HCT116 (cell line): ENCODE results near the gene SCP2. TPM values are rescaled to one million over a fixed set of nuclear protein-coding genes. Genes with fewer than 3 reads are reported as not detected.

ENCODE experiments used
- ATAC-seq: fragments of 200-7000 bp; cut with Tn5 transposase; 2 replicates; pipeline ENCODE4 v1.9.1; 2020; ENCODE audit warnings: mild to moderate bottlenecking, moderate library complexity
- BruUV-seq: library from RNA; stranded (reverse); fragments of 400-500 nt; replicated peaks from 2 replicates; lab custom pipeline; 2021; lab: Mats Ljungman, UMichigan
- CTCF ChIA-PET: fragments of 300-600 bp; sonication (Branson Sonifier 250); formaldehyde crosslinking; loops from one replicate; lab custom pipeline; 2021; ENCODE audit warnings: antibody characterized with exemption; lab: Charles Lee
- POLR2A ChIA-PET: fragments of 300-600, 350-600 bp; sonication (Branson Sonifier 250); formaldehyde crosslinking; loops from one replicate; lab custom pipeline; 2021; ENCODE audit warnings: antibody characterized with exemption; lab: Charles Lee
- RAD21 ChIA-PET, 2 experiments: fragments of 300-600 bp; sonication (Branson Sonifier 250); formaldehyde crosslinking; loops; one replicate each; lab custom pipeline; 2023; ENCODE audit warnings: low total read pairs in 2 of 2; ENCODE audit not compliant: uncharacterized antibody in 2 of 2, unreplicated experiment in 2 of 2, low non-redundant PET in 1 of 2; lab: Charles Lee
- DNase-seq: peaks from one replicate; pipeline ENCODE4 v3.0.0-alpha.2; 2010; ENCODE audit warnings: low read depth, low spot score
- H2AFZ ChIP-seq: fragments of 200-600 bp; shearing (Covaris generic), sonication (generic); 2 replicates; pipeline ENCODE4 v1.6.1; 2017; ENCODE audit warnings: low read depth, mixed run types, mixed read lengths, antibody characterized with exemption, low read length; ENCODE audit not compliant: poor library complexity, severe bottlenecking
- H3K27ac ChIP-seq: 2 replicates; pipeline ENCODE4 v1.5.1; 2012; ENCODE audit warnings: low read depth, low read length
- H3K27me3 ChIP-seq: fragments of 200-600 bp; sonication (generic); 2 replicates; pipeline ENCODE4 v1.6.1; 2016; ENCODE audit warnings: mixed run types, low read length, mixed read lengths; ENCODE audit not compliant: insufficient read depth
- H3K36me3 ChIP-seq, 2 experiments: fragments of 200-500 bp in 1 of 2; fragments of 200-600 bp in 1 of 2; sonication (Bioruptor generic) in 1 of 2; sonication (generic) in 1 of 2; 2 replicates each; pipeline versions ENCODE4 v1.5.1 to v1.6.1; 2014 to 2016; ENCODE audit warnings: low read length in 2 of 2, inconsistent platforms in 1 of 2, mixed read lengths in 1 of 2, mixed run types in 1 of 2; ENCODE audit not compliant: insufficient read depth in 2 of 2, control insufficient read depth in 1 of 2
- H3K4me1 ChIP-seq, 2 experiments: fragments of 200-600 bp in 1 of 2; sonication (generic) in 1 of 2; 2 replicates each; pipeline versions ENCODE4 v1.5.1 to v1.6.1; 2012 to 2017; ENCODE audit warnings: low read length in 2 of 2, inconsistent platforms in 1 of 2, mild to moderate bottlenecking in 1 of 2, mixed read lengths in 1 of 2, mixed run types in 1 of 2, moderate library complexity in 1 of 2; ENCODE audit not compliant: insufficient read depth in 2 of 2, control insufficient read depth in 1 of 2
- H3K4me2 ChIP-seq: fragments of 200-600 bp; sonication (generic); 2 replicates; pipeline ENCODE4 v1.6.1; 2017; ENCODE audit warnings: mixed run types, low read length, mixed read lengths
- H3K4me3 ChIP-seq, 2 experiments: fragments of 200-600 bp in 1 of 2; sonication (generic) in 1 of 2; replicated peaks in 1 of 2; 2 replicates each; pipeline ENCODE4 v1.5.1; 2011 to 2016; ENCODE audit warnings: low read length in 2 of 2, control low read depth in 1 of 2, low read depth in 1 of 2, mild to moderate bottlenecking in 1 of 2, mixed read lengths in 1 of 2, mixed run types in 1 of 2
- H3K79me2 ChIP-seq: fragments of 200-600 bp; sonication (generic); 2 replicates; pipeline ENCODE4 v1.6.1; 2017; ENCODE audit warnings: mild to moderate bottlenecking, mixed run types, low read length, moderate library complexity, mixed read lengths; ENCODE audit not compliant: insufficient read depth
- H3K9ac ChIP-seq: fragments of 200-600 bp; sonication (generic); 2 replicates; pipeline ENCODE4 v1.6.1; 2016; ENCODE audit warnings: low read length, mixed read lengths
- H3K9me2 ChIP-seq: fragments of 200-600 bp; sonication (generic), shearing (Covaris generic); 2 replicates; pipeline ENCODE4 v1.6.1; 2017; ENCODE audit warnings: mixed run types, mild to moderate bottlenecking, moderate library complexity; ENCODE audit not compliant: insufficient read depth
- H3K9me3 ChIP-seq, 2 experiments: fragments of 200-500 bp in 1 of 2; fragments of 200-600 bp in 1 of 2; sonication (Bioruptor generic) in 1 of 2; sonication (generic) in 1 of 2; 2 replicates each; pipeline ENCODE4 v1.6.1; 2014 to 2017; ENCODE audit warnings: low read length in 2 of 2, mixed read lengths in 2 of 2, inconsistent platforms in 1 of 2, low read depth in 1 of 2, mild to moderate bottlenecking in 1 of 2, mixed run types in 1 of 2, moderate library complexity in 1 of 2; ENCODE audit not compliant: control insufficient read depth in 1 of 2, insufficient read depth in 1 of 2
- H4K20me1 ChIP-seq: fragments of 200-600 bp; sonication (generic), shearing (Covaris generic); 2 replicates; pipeline ENCODE4 v1.6.1; 2017; ENCODE audit warnings: mixed run types, mild to moderate bottlenecking, moderate library complexity; ENCODE audit not compliant: insufficient read depth
- ELF1 ChIP-seq: IDR thresholded peaks from 2 replicates; pipeline ENCODE4 v1.6.1; 2012; ENCODE audit warnings: low read depth, borderline replicate concordance
- JUND ChIP-seq: IDR thresholded peaks from 2 replicates; pipeline ENCODE4 v1.6.1; 2012
- intact Hi-C: fragments of 100-400 bp; cut with micrococcal nuclease; formaldehyde crosslinking; loops from 2 replicates; pipeline ENCODE4 v1.10.0; 2022
- total RNA-seq: library from RNA; stranded (reverse); gene quantifications from one replicate; pipeline ENCODE4 v1.2.1, GENCODE V29; 2021; ENCODE audit not compliant: unreplicated experiment
- TF ChIP-seq, protein P1 (sequence below): IDR thresholded peaks from 2 replicates; pipeline ENCODE4 v1.6.1; 2011; ENCODE audit warnings: mild to moderate bottlenecking, low read length, moderate library complexity; ENCODE audit not compliant: insufficient replicate concordance; ENCODE audit errors: extremely low read depth

Gene SCP2
- total RNA-seq, 1 experiment from 2014 or later = 62.0 TPM

DNA sequence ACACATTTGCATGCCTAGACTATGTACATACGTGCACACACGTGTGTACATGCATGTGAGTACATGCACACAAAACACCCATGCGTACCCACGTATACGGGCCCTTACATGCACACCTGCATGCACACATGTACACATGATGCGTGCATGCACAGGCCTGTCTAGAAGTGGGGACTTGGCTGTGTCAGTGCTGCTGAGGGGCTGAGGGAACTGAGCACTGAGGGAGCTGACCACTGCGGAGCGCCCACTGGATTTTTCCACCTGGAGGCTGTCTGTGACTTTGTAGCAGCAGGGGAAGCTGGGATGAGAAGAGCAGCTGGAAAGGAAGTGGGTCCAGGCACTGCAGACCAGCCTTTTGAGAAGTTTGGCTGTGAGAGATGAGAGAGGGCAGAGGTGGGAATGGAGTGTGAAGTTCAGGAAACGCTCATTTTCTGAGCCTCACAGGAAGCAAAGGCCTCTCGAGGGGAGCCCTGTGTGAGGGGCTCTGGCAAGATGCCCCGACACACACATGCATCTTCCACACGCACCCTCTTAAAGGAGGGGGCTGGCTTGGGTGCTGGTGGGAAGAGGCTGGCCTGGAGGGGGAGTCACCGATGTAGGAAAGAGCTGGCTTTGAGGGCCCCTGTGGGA is 155.9 kb downstream of the SCP2 start:
- POLR2A ChIA-PET = no interaction called here
- Histone ChIP-seq H3K27me3 (no peaks in the 10 kb centered on the region), H3K4me1 (peaks cover 0 to 7% of the 10 kb centered on the region in 2 experiments; a peak in 1 of 4 replicates)
- CTCF ChIA-PET = no interaction called here
- intact Hi-C loops = no loop called here
- no peak for DNase-seq
- TF ChIP-seq JUND (no peak), ELF1 (no peak)
- TF ChIP-seq, all 23 proteins: peak for 0
- no TSS peak for BruUV-seq
- H3K9ac ChIP-seq = no peak overlapping the region
- no peaks in the 10 kb centered on the region for H3K36me3 ChIP-seq
- H3K27ac ChIP-seq = no peak overlapping the region
- RAD21 ChIA-PET = no interaction called here
- H4K20me1 ChIP-seq = no peaks in the 10 kb centered on the region
- H2AFZ ChIP-seq = no peak overlapping the region
- no peak for ATAC-seq
- H3K9me3 ChIP-seq = no peaks in the 10 kb centered on the region
- no peaks in the 10 kb centered on the region for H3K79me2 ChIP-seq
- no peak overlapping the region for H3K4me3 ChIP-seq
- H3K9me2 ChIP-seq = no peaks in the 10 kb centered on the region
- no peak overlapping the region for H3K4me2 ChIP-seq

DNA sequence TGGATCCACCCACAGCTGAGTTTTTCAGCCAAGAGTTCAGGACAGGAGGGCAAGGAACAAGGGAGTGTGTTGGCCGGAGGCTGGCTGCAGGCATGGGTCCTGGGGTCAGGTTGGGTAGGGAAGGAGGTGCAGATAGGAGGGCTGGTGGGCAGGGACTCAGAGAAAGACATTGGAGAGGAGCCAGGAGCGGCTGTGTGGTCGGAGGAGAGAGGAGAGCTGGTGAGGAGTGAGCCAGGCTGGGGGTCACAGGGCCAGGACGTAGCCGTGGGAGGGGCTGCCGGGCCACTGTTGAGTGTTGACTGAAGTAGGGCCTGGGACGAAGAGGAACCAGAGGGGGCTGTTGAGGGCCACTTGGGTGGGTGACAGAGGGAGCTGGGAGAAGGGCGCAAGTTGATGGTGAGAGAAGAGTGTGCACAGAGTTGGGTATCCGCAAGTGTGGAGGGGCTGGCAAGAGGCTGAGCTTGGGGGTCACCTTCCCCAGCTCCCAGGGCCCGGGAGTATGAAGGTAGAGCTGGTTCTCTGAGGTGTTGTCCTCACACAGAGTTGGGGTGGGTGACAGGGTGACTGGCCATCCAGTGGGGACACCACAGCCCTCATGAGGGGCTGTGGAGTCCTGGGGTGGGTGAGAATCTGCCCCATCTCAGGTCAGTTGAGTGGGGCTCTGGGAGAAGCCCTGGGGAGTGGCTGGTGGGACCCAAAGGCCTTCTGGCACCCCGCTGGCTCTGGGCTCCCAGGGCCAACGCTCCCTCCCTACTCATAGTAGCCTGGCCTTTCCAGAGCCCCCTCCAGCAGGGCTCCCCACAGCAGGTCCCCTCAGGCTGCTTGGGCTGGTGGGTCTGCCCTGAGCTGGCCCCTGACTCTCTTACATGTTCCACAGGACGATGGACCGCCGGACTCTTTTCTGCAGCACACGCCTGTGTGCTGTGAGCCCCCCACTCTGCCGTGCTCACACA is 156.8 kb downstream of the SCP2 start:
- ATAC-seq (no peak), DNase-seq (no peak)
- Histone ChIP-seq H3K9me3 (no peaks in the 10 kb centered on the region), H3K4me2 (no peak overlapping the region), H3K9me2 (no peaks in the 10 kb centered on the region), H3K36me3 (no peaks in the 10 kb centered on the region), H2AFZ (no peak overlapping the region), H3K27me3 (no peaks in the 10 kb centered on the region), H3K79me2 (no peaks in the 10 kb centered on the region), H3K4me3 (no peak overlapping the region), H3K9ac (no peak overlapping the region), H4K20me1 (no peaks in the 10 kb centered on the region), H3K4me1 (peaks cover 0 to 7% of the 10 kb centered on the region in 2 experiments; a peak in 1 of 4 replicates), H3K27ac (no peak overlapping the region)
- intact Hi-C loops = no loop called here
- RAD21 ChIA-PET = no interaction called here
- no TSS peak for BruUV-seq
- CTCF ChIA-PET = no interaction called here
- TF ChIP-seq, protein P1, sequence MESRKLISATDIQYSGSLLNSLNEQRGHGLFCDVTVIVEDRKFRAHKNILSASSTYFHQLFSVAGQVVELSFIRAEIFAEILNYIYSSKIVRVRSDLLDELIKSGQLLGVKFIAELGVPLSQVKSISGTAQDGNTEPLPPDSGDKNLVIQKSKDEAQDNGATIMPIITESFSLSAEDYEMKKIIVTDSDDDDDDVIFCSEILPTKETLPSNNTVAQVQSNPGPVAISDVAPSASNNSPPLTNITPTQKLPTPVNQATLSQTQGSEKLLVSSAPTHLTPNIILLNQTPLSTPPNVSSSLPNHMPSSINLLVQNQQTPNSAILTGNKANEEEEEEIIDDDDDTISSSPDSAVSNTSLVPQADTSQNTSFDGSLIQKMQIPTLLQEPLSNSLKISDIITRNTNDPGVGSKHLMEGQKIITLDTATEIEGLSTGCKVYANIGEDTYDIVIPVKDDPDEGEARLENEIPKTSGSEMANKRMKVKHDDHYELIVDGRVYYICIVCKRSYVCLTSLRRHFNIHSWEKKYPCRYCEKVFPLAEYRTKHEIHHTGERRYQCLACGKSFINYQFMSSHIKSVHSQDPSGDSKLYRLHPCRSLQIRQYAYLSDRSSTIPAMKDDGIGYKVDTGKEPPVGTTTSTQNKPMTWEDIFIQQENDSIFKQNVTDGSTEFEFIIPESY = no peak
- POLR2A ChIA-PET = no interaction called here
